22Rv1 (cell line): ENCODE measurements around the gene FPR1.

Experiments used
- H3K27ac ChIP-seq: fragments of 450-650 bp; 2 replicates; pipeline ENCODE4 v1.5.1; 2017
- CTCF ChIP-seq: fragments of 450-650 bp; IDR thresholded peaks from 2 replicates; pipeline ENCODE4 v1.5.1; 2017; ENCODE audit warnings: mild to moderate bottlenecking
- ZFX ChIP-seq: fragments of 450-650 bp; IDR thresholded peaks from 2 replicates; pipeline ENCODE4 v1.6.1; 2017; ENCODE audit warnings: antibody characterized with exemption, borderline replicate concordance

FPR1 gene

GRCh38 chr19:51704626-51705025, 47.1 kb downstream of the FPR1 start:
- TF ChIP-seq ZFX = no peak
- no peak for TF ChIP-seq CTCF

GRCh38 chr19:51703575-51704515, 47.8 kb downstream of the FPR1 start:
- peak overlapping the region; percentile 82 for H3K27ac ChIP-seq
- TF ChIP-seq ZFX (no peak), CTCF (peak; percentile 68)

More at GRCh38 chr19:51704626-51705025, 47.1 kb downstream of the FPR1 start:
- peak overlapping the region; percentile 82 for H3K27ac ChIP-seq

GRCh38 chr19:51702825-51703574, 48.7 kb downstream of the FPR1 start:
- H3K27ac ChIP-seq = peak overlapping the region; percentile 82
- TF ChIP-seq CTCF (no peak), ZFX (no peak)

- TF ChIP-seq ZFX = no peak
- no peak for TF ChIP-seq CTCF
- H3K27ac ChIP-seq = peak overlapping the region; percentile 82
Observed at GRCh38 chr19:51702103-51702824, 49.4 kb downstream of the FPR1 start.

GRCh38 chr19:51701468-51702100, 50.1 kb downstream of the FPR1 start:
- TF ChIP-seq ZFX (no peak), CTCF (no peak)

GRCh38 chr19:51699170-51699569, 52.5 kb downstream of the FPR1 start:
- TF ChIP-seq ZFX (no peak), CTCF (no peak)
- H3K27ac ChIP-seq = no peak overlapping the region

More at GRCh38 chr19:51701468-51702100, 50.1 kb downstream of the FPR1 start:
- peak overlapping the region; percentile 82 for H3K27ac ChIP-seq
